Vagina (tissue), 2 donors: ENCODE results near the gene PYGL. TPM values are rescaled to one million over a fixed set of nuclear protein-coding genes. Genes with fewer than 3 reads are reported as not detected.
A peak's percentile ranks its signal among the peaks of the same experiment; 100 is the strongest.

ENCODE experiments used
- DNase-seq, 2 donors: peaks; one replicate each; pipeline ENCODE4 v3.0.0-alpha.2; 2017; ENCODE audit errors: extremely low spot score in 2 of 2
- H3K27ac ChIP-seq: fragments of 200-600 bp; sonication (generic); one replicate; pipeline ENCODE4 v1.5.1; 2019
- H3K27me3 ChIP-seq: fragments of 200-600 bp; sonication (generic); one replicate; pipeline ENCODE4 v1.5.1; 2019
- H3K36me3 ChIP-seq, 2 donors: fragments of 200-600 bp; sonication (generic); one replicate each; pipeline ENCODE4 v1.5.1; 2017 to 2019
- H3K4me1 ChIP-seq: fragments of 200-600 bp; sonication (generic); one replicate; pipeline ENCODE4 v1.5.1; 2019
- H3K4me3 ChIP-seq, 2 donors: fragments of 200-600 bp; sonication (generic); 1 replicate in 1 of 2; 2 replicates in 1 of 2; pipeline ENCODE4 v1.5.1; 2016 to 2019
- H3K9me3 ChIP-seq: fragments of 200-600 bp; sonication (generic); one replicate; pipeline ENCODE4 v1.5.1; 2019
- CTCF ChIP-seq, 3 experiments: fragments of 450-650 bp in 2 of 3; fragments of 200-600 bp in 1 of 3; sonication (generic) in 1 of 3; IDR thresholded peaks; one replicate each; pipeline ENCODE4 v1.5.1; 2017 to 2019; ENCODE audit warnings: antibody characterized with exemption in 3 of 3, mild to moderate bottlenecking in 2 of 3, moderate library complexity in 2 of 3
- POLR2A ChIP-seq, 2 donors: fragments of 450-650 bp; IDR thresholded peaks; one replicate each; pipeline ENCODE4 v1.6.1; 2017; ENCODE audit warnings: antibody characterized with exemption in 2 of 2, mild to moderate bottlenecking in 2 of 2, moderate library complexity in 2 of 2
- POLR2AphosphoS5 ChIP-seq, 2 donors: sonication (generic); formaldehyde crosslinking; IDR thresholded peaks; one replicate each; pipeline ENCODE4 v1.9.0; 2017; ENCODE audit warnings: antibody characterized with exemption in 2 of 2, mild to moderate bottlenecking in 2 of 2, low read depth in 1 of 2; ENCODE audit not compliant: insufficient read depth in 1 of 2
- intact Hi-C: fragments of 100-400 bp; cut with DNase I; formaldehyde crosslinking; loops from one replicate; pipeline ENCODE4 v1.15.1; 2023
- total RNA-seq: library from RNA; depleted of rRNA; stranded (reverse); fragments of >200 nt; gene quantifications from one replicate; pipeline ENCODE4 v1.2.3, GENCODE V29; 2016

PYGL gene
- total RNA-seq, 1 donor from 2014 or later = 84.0 TPM

DNA sequence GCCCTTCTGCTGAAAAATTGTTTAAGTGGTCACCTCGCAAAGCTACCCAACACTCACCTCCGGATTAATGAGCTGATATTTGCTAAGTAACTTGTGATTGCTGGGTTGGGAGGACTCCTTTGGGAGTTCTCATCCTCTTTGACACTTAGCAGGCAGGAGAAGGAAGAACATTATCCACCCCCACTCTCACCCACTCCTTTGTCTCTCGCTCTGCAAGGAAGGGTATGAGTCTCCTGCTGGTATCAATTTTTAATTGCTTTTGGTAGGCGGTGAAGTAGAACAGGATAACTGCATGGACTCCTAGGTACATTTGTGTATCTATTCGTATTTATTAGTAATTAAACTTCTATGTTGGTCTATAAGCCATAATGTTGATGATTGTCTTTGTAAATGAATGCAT, 79.3 kb downstream of the PYGL start:
- intact Hi-C loops = no loop called here
- TF ChIP-seq POLR2AphosphoS5 (IDR thresholded peaks at IDR 0.05; ENCODE audit: insufficient read depth in 1 of 2, low read depth in 1 of 2) = no peak
- TF ChIP-seq POLR2A (IDR thresholded peaks at IDR 0.05) = no peak
- TF ChIP-seq CTCF (IDR thresholded peaks at IDR 0.05) = no peak
- Histone ChIP-seq H3K27me3 (no peaks in the 10 kb centered on the region), H3K36me3 (no peaks in the 10 kb centered on the region), H3K9me3 (no peaks in the 10 kb centered on the region), H3K27ac (no peak overlapping the region), H3K4me1 (no peaks in the 10 kb centered on the region), H3K4me3 (no peak overlapping the region)
- no peak for DNase-seq

DNA sequence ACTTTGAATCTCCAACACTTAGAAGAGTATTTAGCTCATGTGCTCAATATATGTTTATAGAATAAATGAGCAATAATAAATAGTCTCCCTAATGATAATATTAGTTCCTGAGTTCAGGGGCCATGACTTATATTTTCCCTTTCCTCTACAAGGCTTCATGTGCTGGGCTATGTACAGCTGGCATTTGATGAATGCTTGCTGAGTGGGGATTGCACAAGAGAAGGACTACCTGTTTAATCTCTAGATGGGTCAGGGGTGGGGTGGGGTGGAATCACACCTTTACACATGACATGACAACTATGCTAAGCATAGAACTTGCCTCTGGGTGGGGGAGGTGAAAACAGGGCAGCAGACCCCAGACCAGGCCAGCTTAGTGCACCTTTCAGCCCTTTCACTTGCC, 80.0 kb downstream of the PYGL start:
- TF ChIP-seq POLR2AphosphoS5 (IDR thresholded peaks at IDR 0.05; ENCODE audit: insufficient read depth in 1 of 2, low read depth in 1 of 2) (no peak), POLR2A (IDR thresholded peaks at IDR 0.05) (no peak), CTCF (IDR thresholded peaks at IDR 0.05) (no peak)
- DNase-seq = no peak
- no peaks in the 10 kb centered on the region for H3K27me3 ChIP-seq
- H3K9me3 ChIP-seq = no peaks in the 10 kb centered on the region
- intact Hi-C loops = no loop called here
- peaks cover 5% of the 10 kb centered on the region for H3K4me1 ChIP-seq
- H3K36me3 ChIP-seq = no peaks in the 10 kb centered on the region
- no peak overlapping the region for H3K27ac ChIP-seq
- H3K4me3 ChIP-seq = no peak overlapping the region

GRCh38 chr14:50862036-50862570, 82.2 kb downstream of the PYGL start:
- intact Hi-C loops = no loop called here
- no peak for TF ChIP-seq POLR2A (IDR thresholded peaks at IDR 0.05)
- no peak for TF ChIP-seq POLR2AphosphoS5 (IDR thresholded peaks at IDR 0.05; ENCODE audit: insufficient read depth in 1 of 2, low read depth in 1 of 2)
- no peak for TF ChIP-seq CTCF (IDR thresholded peaks at IDR 0.05)
- Histone ChIP-seq H3K27me3 (no peaks in the 10 kb centered on the region), H3K4me1 (peaks cover 8% of the 10 kb centered on the region), H3K27ac (no peak overlapping the region), H3K9me3 (no peaks in the 10 kb centered on the region), H3K4me3 (no peak overlapping the region), H3K36me3 (no peaks in the 10 kb centered on the region)
- no peak for DNase-seq

DNA sequence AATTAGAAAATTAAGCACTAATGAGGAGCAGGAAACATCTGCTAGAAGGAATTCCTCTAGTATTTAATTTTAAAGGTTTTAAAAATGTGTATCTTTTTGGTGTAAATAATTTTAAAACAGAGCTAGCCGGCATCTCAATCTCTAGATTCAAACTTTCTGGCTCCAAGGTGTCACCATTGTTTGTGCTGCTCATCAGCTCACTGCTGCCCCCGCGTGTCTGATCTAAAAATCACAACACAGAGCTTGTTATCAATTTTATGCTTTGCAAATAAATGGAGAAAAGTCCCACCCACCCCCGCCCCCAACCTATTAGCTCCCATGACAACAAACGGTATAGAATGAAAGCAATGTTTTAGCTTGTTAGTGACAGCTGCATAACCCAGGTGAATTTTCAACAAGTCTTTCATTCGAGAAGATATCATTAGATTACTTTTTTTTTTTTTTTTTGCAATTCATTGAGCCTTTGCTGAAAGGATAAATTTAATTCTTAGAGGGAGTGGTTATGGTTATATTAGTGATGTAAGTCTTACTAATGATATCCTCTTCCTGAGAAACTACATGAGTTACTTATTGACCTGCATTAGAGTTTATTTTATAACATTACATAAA, 83.7 kb downstream of the PYGL start:
- Histone ChIP-seq H3K9me3 (no peaks in the 10 kb centered on the region), H3K27me3 (no peaks in the 10 kb centered on the region), H3K27ac (peak overlapping the region; percentile 81), H3K36me3 (no peaks in the 10 kb centered on the region), H3K4me1 (peaks cover 8% of the 10 kb centered on the region), H3K4me3 (peak overlapping the region; percentile 55 to 57)
- no peak for TF ChIP-seq POLR2A (IDR thresholded peaks at IDR 0.05)
- TF ChIP-seq POLR2AphosphoS5 (IDR thresholded peaks at IDR 0.05; ENCODE audit: insufficient read depth in 1 of 2, low read depth in 1 of 2) = no peak
- TF ChIP-seq CTCF (IDR thresholded peaks at IDR 0.05) = peak; percentile 29 to 63 (median 46)
- DNase-seq = no peak
- intact Hi-C loops = no loop called here

- intact Hi-C loops = no loop called here
These were observed 85.0 kb downstream of the PYGL start for GRCh38 chr14:50859296-50859624.

More at GRCh38 chr14:50859296-50859624, 85.0 kb downstream of the PYGL start:
- no peaks in the 10 kb centered on the region for H3K36me3 ChIP-seq
- TF ChIP-seq POLR2A (IDR thresholded peaks at IDR 0.05) = no peak
- TF ChIP-seq POLR2AphosphoS5 (IDR thresholded peaks at IDR 0.05; ENCODE audit: insufficient read depth in 1 of 2, low read depth in 1 of 2) = no peak
- no peak for TF ChIP-seq CTCF (IDR thresholded peaks at IDR 0.05)
- H3K4me1 ChIP-seq = peaks cover 8% of the 10 kb centered on the region
- H3K4me3 ChIP-seq = peak overlapping the region; percentile 55 to 57
- H3K27ac ChIP-seq = peak overlapping the region; percentile 81
- H3K27me3 ChIP-seq = no peaks in the 10 kb centered on the region
- no peak for DNase-seq
- no peaks in the 10 kb centered on the region for H3K9me3 ChIP-seq
